ENCODE measurements around the gene CNOT6.
"Not testable (repeated sequence)": the region's sequence is repeated elsewhere in the genome, so short reads cannot be mapped to it uniquely, and the experiment has no call there.

The CNOT6 gene

DNA sequence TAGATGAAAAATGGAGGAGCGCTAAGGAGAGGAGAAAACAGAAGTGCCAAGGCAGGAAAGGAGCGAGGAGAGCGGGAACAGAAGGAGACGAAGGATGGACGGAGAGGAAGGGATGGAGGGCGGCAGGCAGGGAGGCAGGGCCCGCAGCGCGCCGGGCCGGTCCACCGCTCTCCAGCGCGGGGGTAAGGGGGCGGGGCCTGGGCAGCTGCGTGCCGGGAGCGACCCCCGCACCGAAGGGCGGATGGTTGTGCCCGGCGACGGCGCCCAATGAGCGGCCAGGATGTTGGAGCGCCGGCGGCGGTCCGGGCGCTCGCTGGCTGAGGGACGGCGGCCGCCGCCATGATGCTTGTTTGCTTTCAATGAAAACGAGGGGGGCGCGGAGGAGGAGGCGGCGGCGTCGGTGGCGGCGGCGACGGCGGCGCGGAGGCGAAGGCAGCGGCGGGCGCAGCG is at the start of gene CNOT6:
TSS of gene CNOT6 (plus strand) at position 320 of the 450 bp plus-strand sequence. CDS start 34,898 bp downstream, outside the sequence.
- in situ Hi-C loops (cut with MboI; ENCODE audit: low sequenced_read_pairs): no loop called here

DNA sequence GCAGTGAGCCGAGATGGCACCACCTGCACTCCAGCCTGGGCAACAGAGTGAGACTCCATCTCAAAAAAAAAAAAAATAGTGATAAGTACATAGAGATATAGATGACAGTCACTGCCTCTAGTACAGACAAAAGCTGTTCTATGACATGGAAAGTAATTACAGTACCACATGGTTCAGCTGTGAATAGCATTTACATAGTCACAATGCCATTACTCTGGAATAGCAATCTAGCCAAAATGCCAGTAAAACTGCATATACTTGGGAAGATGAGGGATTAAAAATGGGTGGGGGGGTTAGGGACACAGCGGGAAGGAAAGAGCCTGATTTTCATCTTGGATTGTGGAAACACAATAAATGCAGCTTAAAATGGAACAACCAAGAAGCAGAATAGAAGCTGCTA is 39.4 kb upstream of the CNOT6 start:
- in situ Hi-C loops (cut with MboI; ENCODE audit: low sequenced_read_pairs): no loop called here

DNA sequence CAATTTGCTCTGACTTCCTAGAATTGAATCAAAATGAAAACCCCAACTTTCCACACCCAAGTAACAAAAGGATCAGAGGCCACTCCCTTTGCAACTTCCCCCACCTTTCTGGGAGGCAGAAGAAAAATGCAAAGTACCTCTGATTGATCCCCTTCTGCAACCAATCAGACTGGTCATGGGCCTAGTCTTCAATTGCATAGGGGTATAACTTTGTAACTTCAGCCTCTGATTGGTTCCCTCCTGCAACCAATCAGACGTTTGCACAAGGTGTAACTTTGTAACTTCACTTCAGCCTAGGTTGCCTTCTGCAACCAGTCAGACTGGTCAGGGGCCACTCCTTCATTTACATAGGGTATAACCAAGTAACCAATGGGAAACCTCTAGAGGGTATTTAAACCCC is 38.3 kb upstream of the CNOT6 start:
- in situ Hi-C loops (cut with MboI; ENCODE audit: low sequenced_read_pairs): no loop called here

DNA sequence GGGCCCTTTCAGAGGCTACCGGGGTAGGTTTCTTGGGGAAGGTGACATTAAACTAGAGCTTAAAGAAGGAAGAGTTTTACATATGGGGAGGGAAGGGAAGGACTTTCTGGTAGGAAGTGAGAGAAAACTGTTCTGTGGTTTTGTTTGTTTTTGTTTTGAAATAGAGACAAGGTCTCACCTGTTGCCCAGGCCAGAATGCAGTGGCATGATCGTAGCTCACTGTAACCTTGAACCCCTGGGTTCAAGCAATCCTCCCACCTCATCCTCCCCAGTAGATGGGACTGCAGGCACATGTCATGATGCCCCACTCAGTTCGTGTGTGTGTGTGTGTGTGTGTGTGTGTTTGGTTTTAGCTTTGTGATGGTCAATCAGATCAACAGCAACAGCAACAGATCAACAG is 37.4 kb upstream of the CNOT6 start:
- in situ Hi-C loops (cut with MboI; ENCODE audit: low sequenced_read_pairs): no loop called here

DNA sequence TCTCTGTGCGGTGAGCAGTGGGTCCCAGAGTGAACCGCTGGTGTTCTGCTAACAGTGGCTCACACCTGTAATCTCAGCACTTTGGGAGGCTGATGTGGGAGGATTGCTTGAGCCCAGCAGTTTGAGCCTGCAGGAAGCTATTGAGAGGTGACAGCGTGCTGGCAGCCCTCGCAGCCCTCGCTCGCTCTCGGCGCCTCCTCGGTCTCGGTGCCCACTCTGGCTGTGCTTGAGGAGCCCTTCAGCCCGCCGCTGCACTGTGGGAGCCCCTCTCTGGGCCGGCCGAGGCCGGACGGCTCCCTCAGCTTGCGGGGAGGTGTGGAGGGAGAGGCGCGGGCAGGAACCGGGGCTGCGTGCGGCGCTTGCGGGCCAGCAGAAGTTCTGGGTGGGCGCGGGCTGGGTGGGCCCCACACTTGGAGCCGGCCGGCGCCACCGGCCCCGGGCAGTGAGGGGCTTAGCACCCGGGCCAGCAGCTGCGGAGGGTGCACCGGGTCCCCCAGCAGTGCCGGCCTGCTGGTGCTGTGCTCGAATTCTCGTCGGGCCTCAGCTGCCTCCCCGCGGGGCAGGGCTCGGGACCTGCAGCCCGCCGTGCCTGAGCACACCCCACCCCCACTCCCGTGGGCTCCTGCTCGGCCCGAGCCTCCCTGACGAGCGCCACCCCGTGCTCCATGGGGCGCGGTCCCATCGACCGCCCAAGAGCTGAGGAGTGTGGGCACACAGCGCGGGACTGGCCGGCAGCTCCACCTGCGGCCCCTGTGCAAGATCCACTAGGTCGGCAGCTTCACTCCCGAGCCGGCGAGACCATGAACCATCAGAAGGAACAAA is 35.1 kb upstream of the CNOT6 start:
- in situ Hi-C loops (cut with MboI; ENCODE audit: low sequenced_read_pairs): not testable (repeated sequence)

DNA sequence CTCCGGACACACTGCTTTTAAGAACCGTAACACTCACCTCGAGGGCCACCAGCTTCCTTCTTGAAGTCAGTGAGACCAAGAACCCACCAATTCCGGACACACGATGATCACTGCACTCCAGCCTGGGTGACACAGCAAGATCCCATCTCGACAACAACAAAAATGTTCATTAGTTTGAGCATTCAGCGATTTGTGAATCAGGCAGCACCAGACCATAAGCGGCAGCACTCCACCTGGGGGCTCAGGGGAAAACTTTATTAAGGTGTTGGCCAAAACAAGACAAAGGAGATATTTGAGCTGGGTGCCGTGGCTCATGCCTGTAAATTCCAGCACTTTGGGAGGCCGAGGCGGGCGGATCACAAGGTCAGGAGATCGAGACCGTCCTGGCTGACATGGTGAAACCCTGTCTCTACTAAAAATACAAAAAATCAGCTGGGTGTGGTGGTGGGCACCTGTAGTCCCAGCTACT is 34.5 kb upstream of the CNOT6 start:
- in situ Hi-C loops (cut with MboI; ENCODE audit: low sequenced_read_pairs): not testable (repeated sequence)

DNA sequence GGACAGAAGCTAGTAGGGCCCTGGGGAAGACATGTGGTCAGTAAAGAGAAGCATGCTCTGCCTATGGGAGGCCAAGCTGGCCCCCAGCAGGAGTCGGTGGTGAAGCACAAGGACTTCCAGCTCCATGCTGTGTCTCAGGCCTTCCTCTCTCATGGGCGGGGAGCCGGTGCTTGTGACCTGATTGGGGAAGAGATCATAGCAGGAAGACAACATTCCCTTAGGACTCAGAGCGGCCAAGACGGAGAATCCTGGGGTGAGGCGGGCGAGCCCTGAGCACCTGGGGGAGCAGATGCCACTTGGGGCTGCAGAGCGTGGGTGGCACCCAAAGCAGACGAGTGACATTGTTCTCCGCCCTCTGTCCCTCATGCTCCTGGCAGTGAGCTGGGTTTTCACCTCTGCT is 33.3 kb upstream of the CNOT6 start:
- in situ Hi-C loops (cut with MboI; ENCODE audit: low sequenced_read_pairs): no loop called here

DNA sequence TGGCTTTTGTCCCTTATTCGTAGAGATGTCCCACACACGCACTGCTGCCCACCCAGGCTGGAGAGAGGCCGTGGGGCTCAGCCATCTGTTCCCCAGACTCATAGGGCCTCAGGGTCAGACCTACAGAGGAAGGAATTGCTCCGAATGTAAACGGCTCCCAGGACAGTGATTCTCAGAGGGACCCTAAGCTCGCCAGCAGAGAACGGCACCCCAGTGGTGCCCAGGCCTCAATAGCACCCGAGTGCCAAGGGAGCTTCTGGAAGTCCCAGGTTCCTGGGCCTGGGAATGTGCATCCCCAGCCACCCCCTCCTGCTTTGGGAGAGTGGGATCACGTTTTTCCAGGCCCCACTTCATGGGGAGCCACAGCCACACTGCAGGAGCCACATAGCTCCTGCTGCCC is 32.9 kb upstream of the CNOT6 start:
- in situ Hi-C loops (cut with MboI; ENCODE audit: low sequenced_read_pairs): no loop called here

DNA sequence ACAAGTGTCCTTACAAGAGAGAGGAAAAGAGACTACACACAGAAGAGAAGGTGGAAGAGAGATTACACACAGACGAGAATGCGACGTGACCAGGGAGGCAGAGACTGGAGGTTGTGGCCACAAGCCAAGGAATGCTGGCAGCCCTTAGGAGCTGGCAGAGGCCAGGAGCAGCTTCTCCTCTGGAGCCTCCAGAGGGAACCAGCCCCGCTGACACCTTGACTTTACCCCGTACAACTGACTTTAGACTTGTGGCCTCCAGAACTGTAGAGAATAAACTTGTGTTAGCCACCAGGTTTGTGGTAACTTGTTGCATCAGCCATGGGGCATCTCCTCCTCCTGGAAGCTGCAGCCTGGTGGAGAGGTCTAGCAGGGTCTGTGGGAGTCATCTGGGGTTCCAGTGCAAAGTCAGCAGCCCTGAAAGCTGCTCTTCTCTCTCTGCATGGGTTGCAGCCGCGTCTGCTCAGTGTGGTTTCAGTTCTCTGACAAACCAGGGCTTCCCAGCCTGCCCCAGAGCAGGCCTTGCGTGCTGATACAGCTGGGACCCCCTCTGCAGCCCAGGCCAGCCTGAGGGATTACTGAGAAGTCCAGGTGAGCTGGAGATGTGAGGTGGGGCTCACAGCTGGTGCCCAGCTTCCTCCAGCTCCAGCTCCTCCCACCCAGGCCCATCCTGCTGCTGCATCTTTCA is 30.8 kb upstream of the CNOT6 start:
- in situ Hi-C loops (cut with MboI; ENCODE audit: low sequenced_read_pairs): no loop called here

DNA sequence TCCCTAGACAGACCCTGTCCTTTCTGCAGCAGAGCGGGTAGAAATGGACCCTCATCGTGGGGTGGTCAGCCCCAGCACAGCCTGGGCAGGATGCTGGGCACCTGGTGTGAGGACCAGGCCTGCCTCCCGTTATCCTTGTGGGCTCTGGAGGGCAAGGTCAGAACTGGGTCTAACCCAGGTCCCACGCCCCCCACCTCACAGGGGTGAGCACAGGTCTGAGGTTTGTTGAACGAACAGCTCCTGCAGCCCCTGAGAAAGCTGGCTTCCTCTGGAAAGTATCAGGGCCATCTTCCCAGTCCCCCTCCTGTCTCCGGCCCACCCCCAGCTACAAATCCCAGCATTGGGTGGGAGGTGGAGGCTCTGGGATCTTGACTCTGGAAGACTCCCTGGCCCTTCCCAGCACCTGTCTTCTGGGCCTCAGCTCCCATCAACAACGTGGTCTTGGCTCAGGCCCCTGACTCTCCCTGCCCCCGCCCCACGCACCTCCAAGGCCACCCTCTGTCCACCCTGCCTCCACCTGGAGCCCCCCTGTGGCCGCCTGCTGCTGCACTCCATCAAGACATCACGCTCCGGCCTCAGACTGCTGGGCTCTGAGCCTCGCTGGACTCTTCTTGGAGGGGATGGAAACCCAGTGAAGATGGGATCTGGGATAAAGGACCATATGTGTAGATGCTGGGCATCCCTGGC is 30.1 kb upstream of the CNOT6 start:
- in situ Hi-C loops (cut with MboI; ENCODE audit: low sequenced_read_pairs): no loop called here

DNA sequence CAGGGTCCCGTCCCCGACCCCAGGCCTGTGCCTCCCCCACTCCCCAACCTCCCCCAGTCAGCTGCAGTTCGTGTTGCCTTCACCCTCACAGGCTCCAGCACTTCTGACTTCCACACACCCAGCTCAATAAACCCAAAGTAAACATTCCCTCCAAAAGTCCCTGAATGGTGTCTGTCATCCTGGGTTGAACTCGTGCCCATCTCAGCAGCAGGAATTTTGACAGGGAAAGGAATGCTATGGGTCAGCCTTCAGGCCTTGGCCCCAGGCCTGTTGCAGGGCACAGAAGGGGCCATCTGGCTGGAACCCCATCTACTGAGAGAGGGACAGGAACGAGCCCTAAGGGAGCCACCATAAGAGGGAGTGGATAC is 29.6 kb upstream of the CNOT6 start:
- in situ Hi-C loops (cut with MboI; ENCODE audit: low sequenced_read_pairs): no loop called here

DNA sequence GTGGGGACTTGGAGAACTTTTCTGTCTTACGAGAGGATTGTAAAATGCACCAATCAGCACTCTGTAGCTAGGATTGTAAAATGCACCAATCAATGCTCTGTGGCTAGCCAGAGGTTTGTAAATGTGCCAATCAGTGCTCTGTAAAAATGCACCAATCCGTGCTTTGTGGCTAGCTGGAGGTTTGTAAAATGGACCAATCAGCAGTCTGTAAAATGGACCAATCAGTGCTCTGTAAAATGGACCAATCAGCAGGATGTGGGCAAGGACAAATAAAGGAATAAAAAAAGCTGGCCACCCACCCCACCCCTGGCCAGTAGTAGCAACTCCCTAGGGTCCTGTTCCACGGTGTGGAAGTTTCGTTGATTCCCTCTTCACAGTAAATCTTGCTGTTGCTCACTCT is 29.1 kb upstream of the CNOT6 start:
- in situ Hi-C loops (cut with MboI; ENCODE audit: low sequenced_read_pairs): not testable (repeated sequence)

DNA sequence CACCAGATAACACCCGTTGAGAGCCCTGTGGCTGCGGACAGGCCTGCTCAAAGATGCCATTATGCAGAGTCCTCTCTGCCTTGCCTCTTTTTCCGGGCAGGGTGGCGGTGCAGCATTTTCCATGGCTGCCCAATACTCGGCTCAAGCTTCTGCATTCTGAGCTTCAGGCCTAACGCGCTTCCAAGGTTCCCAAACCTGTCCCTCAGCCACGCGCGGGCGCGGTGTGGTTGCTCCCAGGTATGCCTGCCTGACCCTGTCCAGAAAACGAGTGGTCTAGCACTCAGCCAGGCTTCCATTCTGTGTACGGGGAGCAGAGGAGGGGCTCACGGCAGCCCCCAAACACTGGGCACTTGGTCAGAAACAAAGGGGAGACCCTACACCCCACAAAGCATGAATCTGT is 27.9 kb upstream of the CNOT6 start:
- in situ Hi-C loops (cut with MboI; ENCODE audit: low sequenced_read_pairs): no loop called here

DNA sequence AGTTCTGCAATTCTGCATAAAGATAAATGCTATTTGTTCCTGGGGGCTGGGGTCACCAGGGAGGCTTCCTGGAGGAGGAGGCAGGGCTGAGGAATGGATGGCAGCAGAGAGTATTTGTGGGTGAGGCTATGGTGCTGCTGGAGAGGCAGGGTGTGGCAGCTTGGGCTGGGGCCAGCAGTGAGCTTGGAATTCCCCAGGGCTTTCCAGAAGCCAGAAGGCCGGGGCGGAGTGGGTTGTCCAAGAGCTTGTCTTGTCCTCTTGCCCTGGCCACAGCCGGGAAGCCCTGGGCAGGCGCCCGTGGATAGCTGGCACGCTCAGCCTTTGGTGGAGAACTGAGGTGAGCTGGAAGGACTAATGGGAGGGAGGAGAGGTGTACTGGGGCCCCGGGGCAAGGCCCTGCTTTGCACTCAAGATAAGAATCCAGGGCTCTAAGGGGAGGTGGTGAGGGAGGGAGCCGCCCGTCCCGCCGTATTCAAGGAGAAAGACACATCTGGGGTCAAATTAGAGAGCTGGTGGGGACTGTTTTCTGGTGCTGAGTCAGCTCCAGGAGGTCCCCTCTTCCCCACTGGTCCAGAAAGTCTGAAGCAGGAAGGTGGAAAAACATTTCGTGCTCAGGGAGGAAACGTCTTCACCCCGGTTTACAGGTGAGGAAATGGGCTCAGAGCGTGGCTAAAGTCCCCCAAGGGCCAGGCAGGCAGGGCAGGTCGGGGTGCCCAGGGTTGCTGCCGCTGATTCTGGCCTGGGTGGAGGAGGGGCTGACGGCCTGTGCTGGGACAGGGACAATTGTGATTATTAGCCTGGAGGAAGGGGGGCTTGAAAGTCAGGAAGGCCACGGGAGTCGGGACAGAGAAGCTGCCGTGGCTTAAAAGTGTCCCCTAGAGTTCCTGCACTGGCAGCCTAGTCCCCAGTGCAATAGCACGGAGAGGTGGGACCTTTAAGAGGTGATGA is 26.9 kb upstream of the CNOT6 start:
- in situ Hi-C loops (cut with MboI; ENCODE audit: low sequenced_read_pairs): no loop called here

DNA sequence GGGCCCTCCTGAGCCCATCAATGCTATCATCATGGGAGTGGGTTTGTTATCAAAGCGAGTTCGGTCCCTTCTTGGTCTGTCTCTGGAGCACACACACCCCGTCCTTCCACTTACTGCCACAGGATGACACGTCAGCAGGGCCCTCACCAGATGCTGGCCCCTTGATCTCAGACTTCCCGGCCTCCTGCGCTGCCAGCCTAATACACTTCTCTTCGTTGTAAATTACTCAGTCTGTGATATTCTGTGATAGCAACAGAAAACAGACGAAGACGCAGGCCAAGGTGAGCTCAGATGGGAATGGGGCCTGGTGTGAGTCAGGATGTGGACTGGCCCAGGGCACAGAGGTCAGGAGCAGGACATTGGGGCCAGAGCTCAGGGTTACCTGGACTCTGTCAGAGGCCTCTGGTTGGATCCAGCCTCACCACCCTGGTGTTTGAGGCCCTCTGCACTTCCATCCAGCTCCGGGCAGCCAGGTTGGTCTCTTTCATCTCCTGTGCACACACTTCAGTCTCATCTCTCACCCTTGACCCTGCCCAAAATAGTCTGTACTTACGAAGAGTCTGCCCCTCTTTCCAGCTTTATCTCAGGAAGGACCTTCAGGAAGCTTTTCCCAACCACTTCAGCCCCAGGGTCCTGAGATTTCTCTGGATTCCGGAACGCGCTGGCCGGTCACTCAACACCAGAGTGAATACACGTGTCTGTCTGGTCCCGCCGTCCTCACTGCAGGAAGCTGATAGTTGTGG is 26.0 kb upstream of the CNOT6 start:
- in situ Hi-C loops (cut with MboI; ENCODE audit: low sequenced_read_pairs): no loop called here

DNA sequence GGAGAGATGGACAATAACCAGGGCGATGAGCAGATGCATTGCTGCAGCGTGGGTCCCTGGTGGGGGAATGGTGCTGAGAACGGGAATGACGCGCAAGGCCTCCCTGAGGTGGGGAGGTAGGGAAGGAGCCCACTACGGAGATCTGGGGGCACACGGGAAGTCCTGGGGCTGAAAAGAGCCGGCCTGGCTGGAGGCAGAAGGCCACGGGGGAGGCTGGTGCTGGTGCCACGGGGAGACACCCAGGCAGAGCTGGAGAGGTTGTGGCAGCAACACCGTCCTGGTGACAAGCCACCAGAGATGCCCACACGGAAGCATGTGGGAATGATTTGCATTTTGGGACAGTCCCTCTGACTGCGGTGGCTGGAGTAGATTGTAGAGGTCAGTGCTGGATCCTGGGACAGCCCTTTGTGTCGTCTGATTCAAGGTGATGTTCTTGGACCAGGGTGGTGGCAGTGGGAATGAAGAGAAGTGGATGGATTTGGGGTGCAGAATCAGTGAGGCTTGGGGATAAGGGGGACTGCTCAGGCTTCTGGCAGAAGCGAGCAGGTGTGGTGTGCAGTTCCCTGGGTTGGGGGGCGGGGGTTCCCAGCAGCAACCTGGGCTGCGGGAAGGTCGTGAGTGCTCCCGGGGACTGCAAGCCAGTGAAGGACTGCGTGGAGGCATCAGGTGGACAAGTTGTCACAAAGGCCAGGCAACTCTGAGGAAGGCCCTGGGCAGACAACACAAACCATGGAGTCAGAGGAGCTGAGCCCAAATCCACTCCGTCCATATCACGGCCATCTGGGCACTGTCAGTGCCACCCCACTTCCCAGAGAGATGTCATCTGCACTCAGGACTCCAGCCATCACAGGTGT is 25.2 kb upstream of the CNOT6 start:
- in situ Hi-C loops (cut with MboI; ENCODE audit: low sequenced_read_pairs): no loop called here

DNA sequence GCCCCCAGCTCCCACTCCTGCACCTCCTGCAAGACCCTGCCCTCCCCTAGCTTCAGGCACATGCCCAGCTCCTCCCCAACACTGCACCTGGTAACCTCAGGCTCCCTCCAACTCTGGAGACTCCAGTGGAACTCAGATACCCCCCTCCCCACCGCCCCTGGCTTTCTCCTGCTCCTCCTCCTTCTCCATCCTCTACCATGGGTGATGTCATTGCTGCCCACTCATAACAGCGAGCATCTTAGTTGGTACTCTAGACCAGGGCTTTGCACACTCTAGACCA is 24.7 kb upstream of the CNOT6 start:
- in situ Hi-C loops (cut with MboI; ENCODE audit: low sequenced_read_pairs): no loop called here

DNA sequence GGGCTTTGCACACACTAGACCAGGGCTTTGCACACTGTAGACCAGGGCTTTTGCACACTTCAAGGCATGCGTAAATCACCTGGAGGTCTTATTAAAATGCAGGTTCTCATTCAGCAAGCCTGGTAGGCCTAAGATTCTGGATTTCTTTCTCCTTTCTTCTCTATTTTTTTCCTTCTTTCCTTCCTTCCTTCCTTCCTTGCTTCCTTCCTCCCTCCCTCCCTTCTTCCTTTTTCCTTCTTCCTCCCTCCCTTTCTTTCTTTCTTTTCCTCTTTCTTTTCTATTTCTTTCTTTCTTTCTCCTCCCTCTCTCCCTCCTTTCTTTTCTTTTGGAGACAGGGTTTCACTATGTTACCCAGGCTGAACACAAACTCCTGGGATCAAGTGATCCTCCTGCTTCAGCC is 24.3 kb upstream of the CNOT6 start:
- in situ Hi-C loops (cut with MboI; ENCODE audit: low sequenced_read_pairs): no loop called here

DNA sequence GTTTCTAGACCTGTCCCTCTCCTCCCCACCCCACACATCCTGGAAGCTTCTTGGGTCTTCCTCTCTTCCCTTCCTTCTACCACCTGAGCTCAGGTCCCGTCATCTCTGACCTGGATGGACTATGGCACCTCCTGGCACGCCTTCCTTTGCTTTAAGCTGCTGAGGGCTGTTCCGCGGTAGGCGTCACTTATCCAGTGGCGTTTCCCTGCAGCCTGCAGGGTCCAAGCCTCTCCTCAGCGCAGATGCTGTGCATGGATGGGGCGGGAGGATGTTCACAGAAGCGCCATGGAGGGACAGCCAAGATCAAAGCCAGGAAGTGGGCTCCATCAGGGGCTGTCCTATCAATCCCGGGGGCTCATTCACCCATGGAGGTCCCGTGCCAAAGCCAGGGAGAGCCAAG is 23.8 kb upstream of the CNOT6 start:
- in situ Hi-C loops (cut with MboI; ENCODE audit: low sequenced_read_pairs): no loop called here

All from HL-60/S4 treated with retinoic acid at 250 ng/mL for 4 days and 3 days (cell line).